HG03108 (cell line): ENCODE data around the gene SLC9A7.
"Not testable (repeated sequence)": the region's sequence is repeated elsewhere in the genome, so short reads cannot be mapped to it uniquely, and the experiment has no call there.

Experiments used
- ATAC-seq: cut with Tn5 transposase; IDR thresholded peaks from one replicate; pipeline ENCODE4 v1.9.1; 2021; ENCODE audit warnings: moderate library complexity; ENCODE audit not compliant: unreplicated experiment

SLC9A7 gene

GRCh38 chrX:46754586-46755061, 4.3 kb downstream of the SLC9A7 start:
- no peak for ATAC-seq

GRCh38 chrX:46754036-46754435, 4.9 kb downstream of the SLC9A7 start:
- no peak for ATAC-seq

- no peak for ATAC-seq
Measured at GRCh38 chrX:46750889-46751288, 8.0 kb downstream of the SLC9A7 start.

DNA sequence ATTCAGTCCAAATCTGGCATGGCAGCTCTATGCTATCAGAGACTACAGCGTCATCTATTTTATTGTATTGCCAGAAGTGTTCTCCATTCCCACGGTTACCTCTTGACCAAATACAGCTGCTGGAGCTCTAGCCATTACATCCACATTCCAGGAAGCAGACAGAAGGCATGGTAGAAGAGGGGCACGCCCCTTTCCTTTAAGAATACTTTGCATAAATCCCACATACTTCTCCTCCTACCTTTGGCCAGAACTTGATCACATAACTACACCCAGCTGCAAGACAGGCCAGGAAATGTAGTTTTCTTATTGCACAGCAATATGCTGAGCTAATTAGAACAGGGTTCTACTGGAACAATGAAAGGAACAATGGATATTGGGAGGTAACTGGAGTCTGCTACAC, 14.9 kb downstream of the SLC9A7 start:
- no peak for ATAC-seq

DNA sequence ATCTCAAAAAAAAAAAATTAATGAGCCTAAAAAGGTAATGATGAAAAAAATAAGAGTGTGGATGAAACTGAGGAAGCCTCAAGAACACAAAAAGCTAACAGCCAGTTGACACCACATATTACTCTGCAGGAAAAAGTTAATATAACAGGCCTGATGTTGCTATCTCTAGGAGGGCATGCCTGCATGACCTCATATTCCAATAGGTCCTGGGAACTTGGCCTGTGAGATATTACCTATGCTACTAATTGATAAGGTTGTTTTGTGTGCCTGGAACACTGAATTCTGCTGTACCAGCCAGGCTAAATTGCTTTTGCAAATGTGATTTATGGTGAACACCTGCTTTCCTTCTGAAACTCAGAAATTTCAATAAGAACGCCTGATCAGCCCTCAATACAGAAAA, 15.9 kb downstream of the SLC9A7 start:
- no peak for ATAC-seq

DNA sequence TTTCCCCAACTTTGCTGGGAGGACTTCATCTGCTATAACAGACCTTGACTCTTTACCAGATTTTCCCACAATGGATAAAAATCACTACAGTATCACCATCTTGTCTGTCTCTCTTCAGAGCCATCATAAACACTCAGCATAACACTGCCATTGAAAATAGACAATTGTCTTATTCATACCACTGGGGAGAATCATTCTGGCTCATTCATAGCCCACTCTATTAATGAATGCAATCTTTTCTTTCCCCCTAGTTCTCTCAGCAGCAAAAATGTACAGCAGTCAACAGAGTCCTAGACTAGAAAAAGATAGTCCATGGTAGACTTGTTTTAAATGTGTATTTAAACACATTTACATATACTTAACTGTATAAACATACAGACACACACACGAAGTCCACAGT, 19.2 kb downstream of the SLC9A7 start:
- ATAC-seq, result no peak

GRCh38 chrX:46737462-46737861, 21.5 kb downstream of the SLC9A7 start:
- no peak for ATAC-seq

DNA sequence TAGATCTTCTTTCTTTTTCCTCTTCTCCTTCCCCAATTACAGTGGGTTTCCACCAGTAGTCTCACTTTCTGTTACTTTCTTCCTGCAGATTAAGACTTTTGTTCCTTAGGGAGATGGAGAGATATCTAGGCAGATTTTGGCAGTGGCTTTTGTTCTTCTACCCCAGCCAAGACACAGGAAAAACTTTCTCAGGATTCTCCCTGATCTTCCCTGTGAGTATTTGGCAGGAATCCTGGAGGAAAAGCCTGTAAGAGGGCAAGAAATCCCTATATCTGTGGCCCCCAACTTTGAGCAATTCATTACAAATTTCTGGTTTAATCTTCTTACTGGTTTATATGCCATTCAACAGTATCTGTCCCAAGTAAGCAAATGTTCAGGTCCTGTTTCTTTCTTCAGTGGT, 21.9 kb downstream of the SLC9A7 start:
- ATAC-seq, result no peak

DNA sequence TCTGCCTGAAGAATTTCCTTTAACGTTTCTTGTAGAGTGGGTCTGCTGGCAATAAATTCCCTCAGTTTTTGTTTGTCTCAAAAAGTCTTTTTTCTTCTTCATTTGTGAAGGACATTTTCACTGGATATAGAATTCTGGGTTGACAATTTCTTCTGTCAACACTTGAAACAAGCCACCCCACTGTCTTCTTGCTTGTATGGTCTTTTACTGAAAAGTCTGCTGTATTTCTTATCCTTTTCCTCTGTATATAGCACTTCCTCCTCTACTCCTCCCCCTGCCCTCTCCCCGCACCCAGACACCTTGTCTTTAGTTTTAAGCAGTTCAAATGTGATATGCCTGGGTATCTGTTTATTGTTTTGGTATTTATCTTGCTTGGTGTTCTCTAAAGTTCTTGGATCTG, 23.3 kb downstream of the SLC9A7 start:
- ATAC-seq, result no peak

- no peak for ATAC-seq
Measured at GRCh38 chrX:46733226-46733625, 25.7 kb downstream of the SLC9A7 start.

DNA sequence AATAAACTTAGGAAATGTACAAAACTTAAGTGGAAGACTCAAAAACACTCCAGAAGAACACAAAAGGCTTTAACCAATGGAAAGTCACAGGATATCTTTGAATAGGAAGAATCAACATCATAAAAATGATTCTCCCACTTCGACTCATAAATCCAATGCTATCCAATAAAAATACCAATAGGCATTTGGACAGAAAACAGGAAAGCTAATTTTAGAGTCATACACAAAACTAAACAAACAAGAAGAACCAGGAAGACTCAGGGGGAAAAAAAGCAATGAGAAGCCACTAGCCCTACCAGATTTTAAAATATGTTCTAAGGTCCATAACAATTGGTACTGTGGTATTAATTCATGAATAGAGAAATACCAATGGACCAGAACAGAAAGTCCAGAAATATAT, 28.2 kb downstream of the SLC9A7 start:
- ATAC-seq, result no peak

DNA sequence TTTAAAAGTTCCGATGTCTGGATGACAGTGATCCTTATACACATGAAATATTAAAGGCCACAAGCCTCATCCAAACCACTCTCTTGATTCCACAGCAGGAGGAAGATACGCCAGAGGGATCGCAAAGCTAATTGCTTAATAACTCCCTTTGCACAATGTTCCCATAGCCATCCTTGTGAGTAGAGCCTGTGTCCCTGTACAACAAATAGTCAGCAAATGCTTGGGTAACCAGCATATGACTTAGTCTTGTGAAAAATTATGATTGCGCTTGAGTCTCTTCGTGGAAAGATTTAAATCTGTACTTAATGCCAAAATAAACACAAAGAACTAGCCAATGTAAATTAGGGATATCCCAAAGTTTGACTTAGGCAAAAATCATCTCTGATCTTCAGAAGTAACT, 31.5 kb downstream of the SLC9A7 start:
- no peak for ATAC-seq

DNA sequence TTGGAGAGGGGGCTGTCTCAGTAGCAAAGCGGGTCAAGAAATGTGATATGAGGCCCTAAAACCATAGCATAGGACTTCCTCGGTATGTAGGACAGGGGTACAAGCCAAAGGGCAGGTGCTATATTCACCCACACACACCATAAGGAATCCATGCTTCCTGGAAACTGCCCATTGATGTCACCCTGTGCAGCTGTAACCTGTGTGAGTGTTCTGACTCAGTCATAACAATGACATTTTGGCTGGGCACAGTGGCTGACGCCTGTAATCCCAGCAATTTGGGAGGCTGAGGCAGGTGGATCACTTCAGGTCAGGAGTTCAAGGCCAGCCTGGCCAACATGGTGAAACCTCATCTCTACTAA, 35.4 kb downstream of the SLC9A7 start:
- ATAC-seq, result not testable (repeated sequence)

DNA sequence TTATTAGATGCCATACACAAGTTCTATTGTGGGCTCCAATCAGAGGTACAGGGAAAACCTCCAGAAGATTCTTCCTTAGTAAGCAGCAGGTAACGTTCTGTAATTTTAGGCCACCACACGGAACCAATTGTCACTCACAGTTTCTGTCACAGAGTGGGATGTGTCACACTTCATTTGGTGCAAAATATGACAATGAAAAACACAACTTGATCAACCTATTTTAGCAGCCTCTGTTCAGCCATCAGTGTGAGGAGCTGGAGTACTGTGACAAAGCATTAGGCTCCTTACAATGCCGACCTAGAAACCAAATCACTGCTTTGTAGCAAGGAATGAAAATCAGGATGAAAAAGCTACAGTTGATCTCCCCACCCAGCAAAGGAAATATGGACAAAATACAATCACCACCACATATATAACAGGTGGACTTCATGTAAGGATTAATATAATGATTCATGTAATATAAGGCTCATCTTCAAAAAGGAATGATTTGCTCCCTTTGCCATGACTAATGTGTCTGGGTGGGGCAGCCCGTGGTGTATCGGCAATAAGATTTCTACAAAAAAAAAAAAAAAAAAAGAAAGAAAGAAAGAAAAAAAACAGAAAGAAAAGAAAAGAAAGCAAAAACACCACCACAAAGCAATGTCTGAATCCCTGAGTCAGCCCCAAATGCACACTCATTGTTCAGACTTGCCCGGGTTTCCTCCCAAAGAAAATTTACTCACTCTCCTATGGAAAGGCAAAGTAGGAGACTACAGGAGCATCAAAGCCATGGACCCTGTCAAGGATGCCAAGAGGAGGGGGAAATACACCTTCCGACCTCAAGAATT, 36.0 kb downstream of the SLC9A7 start:
- no peak for ATAC-seq

DNA sequence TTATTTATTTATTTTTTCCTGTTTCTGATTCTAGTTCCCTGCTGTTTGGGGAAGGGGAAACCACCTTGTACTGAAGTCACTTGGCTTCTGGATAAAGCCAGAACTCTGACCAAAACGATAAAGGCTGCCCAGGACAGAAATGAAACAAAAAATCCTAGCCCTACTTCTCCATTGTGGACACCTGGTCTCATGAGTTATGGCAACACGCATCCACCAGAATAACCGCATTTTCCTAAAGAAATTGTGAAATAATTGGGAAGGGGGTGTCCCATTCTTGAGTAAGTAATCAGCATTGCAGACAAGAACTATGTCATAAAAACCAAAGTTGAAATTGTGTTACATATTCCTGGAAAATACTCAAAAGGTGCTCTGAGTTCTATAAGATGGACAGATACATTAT, 42.1 kb downstream of the SLC9A7 start:
- ATAC-seq, result no peak

DNA sequence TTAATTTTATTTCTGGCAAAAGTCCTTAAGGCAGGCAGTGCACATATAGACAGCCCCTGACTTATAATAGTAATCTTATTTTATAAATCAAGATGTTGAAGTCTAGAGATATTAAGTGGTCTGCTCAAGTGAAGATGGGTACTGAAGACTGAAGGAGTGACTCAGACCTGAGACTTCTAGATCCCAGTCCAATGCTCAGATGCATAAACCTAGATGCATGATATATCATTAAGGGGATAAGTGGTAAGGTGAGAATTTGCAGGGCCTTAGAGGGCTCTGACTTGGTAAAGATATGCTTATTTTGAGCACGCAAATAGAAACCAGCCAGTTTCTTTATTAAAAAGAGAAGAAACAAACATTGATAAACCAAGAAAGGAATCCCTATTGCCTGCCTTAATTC, 42.9 kb downstream of the SLC9A7 start:
- no peak for ATAC-seq

- no peak for ATAC-seq
Measured at GRCh38 chrX:46715530-46715929, 43.4 kb downstream of the SLC9A7 start.

- ATAC-seq, result peak; percentile 49
Measured at GRCh38 chrX:46713672-46714490, 45.0 kb downstream of the SLC9A7 start.

- ATAC-seq, result no peak
Measured at GRCh38 chrX:46712764-46713163, 46.2 kb downstream of the SLC9A7 start.

- no peak for ATAC-seq
Measured at GRCh38 chrX:46710927-46711623, 47.8 kb downstream of the SLC9A7 start.

GRCh38 chrX:46710425-46710824, 48.5 kb downstream of the SLC9A7 start:
- no peak for ATAC-seq
